HL-60/S4 treated with retinoic acid at 250 ng/mL for 4 days and 3 days (cell line): ENCODE measurements around the gene SRD5A2.

Source experiments
- in situ Hi-C: fragments of 300-500 bp; cut with MboI; formaldehyde crosslinking; loops from 2 replicates; pipeline ENCODE4 v1.7.0; 2022; ENCODE audit warnings: low sequenced_read_pairs

SRD5A2 gene, protein sequence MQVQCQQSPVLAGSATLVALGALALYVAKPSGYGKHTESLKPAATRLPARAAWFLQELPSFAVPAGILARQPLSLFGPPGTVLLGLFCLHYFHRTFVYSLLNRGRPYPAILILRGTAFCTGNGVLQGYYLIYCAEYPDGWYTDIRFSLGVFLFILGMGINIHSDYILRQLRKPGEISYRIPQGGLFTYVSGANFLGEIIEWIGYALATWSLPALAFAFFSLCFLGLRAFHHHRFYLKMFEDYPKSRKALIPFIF

DNA sequence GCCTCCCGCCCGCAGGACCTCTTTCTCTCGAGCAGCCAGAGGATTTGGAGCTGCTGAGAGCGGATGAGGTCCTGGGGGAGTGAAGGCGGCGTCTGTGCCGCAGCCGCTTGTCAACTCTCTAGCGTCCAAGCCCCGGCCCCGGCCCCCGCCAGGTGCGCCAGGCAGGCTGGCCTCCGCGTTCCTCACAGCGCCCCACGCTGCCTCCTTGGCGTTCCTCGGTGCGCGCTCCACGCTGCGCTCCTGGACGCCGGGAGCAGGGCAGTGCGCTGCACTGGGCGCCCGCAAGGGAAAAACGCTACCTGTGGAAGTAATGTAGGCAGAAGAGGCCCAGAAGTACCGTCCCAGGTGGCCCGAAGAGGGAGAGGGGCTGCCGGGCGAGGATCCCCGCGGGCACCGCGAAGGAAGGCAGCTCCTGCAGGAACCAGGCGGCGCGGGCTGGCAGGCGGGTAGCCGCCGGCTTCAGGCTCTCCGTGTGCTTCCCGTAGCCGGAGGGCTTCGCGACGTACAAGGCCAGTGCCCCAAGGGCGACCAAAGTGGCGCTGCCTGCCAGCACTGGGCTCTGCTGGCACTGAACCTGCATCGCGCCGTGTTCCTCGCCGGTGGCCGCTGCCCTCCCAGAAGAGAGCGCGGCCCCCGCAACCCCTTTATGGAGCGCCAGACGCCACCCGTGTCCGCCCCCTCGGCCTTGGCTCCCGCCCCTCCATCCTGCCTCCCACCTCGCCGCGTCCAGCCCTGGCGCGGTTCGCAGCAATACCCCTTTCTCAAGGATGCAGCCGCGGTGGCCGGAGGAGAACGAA lies at the start of gene SRD5A2:
SRD5A2 (minus strand) TSS at position 618 of the 797 bp plus-strand sequence; CDS start at position 580, 38 bp downstream.
- in situ Hi-C loops = no loop called here

DNA sequence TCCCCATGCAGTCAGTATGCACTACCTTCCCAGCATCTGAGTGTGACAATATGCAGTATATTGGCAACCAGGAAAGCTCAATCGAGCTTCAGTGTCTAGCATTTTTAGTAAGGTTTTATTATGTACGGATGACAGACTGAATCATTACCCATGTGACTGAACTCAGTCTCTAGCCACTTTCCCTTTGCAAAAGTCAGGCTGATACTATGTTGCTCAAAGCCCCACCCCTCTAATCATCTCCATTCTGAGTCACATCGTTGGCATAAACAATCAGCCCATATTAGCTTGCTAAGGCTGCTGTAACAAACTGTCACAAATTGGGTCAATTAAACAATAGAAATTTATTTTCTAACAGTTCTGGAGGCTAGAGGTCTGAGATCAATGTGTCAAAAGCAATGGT lies 25.8 kb upstream of the SRD5A2 start:
- in situ Hi-C loops = no loop called here

DNA sequence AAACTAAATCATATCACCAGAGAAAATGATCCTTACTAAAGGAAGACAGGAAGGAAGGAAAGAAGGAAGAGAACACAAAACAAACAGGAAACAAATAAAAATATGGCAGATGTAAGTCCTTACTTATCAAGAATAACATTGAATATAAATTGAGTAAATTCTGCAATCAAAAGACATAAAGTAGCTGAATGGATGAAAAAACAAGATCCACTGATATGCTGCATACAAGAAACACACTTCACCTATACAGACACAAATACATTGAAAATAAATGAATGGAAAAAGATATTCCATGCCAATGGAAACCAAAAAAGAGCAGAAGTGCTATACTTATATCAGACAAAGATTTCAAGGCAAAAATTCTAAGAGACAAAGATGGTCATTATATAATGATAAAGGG lies 18.0 kb upstream of the SRD5A2 start:
- in situ Hi-C loops = no loop called here

DNA sequence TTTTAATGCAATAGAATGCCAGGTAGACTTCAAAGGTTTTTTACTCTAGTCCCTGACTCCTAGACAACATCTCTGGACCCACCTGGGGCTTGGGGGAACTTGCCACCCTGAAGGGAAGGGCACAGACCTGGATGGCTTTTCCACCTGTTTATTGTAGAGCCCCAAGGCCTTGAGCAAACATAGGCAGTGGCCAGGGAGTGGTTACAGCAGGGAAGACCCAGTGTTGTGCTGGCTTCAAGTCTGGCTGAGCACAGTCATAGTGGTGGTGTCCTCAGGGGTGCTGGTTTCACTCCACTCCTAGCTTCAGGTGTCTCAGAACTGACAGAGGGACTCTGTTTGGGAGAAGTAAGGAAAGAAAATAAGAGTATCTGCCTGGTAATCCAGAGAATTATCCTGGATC lies 5.5 kb upstream of the SRD5A2 start:
- in situ Hi-C loops = no loop called here

DNA sequence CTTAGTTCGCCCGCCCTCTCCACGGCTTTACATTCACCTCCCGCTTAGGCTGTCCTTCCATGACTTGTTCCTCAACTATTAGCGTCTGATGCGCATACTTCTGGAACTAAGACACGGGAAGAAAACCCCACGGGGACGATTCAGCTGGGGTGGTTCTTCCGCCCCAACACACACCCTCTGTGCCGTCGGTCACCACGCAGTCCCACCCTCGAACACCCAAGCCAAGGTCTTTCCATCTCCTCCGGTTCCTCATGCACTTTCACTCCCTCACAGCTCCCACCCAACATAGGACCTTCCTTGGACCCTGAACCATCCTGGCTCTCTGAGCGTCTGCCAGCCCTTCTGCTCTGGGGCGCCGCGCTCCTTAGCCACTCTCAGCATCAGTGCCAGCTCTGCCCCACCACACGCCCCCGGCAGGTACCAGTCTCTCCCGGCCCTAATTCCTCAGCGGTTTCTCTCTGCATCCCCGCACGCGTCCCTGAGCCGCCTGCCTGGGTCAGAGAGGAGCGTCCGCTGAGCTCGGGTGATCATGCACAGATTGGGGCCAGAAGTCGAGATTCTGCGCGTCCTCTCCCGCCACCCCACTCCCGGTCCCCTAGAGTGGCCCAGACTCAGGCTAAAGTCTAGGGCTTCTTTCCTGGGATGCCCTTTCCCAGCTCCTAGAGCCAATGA lies 522 bp upstream of the SRD5A2 start:
- in situ Hi-C loops = no loop called here

DNA sequence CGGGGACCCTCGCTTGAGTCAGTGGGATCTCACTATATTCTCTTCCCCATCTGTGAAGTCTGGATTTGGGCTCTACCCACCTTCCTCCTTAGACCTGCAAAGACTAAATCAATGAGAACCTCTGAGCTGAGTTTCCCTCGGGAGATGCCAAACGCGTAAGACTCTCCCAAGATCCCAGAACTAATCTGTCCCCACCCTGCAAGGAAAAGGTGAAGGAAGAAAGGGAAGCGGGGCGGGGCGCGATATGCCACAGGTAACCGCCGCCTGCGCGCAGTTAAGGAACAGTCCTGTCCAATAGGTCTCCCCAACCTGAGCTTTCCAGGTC lies 780 bp downstream of the SRD5A2 start:
- in situ Hi-C loops = no loop called here

DNA sequence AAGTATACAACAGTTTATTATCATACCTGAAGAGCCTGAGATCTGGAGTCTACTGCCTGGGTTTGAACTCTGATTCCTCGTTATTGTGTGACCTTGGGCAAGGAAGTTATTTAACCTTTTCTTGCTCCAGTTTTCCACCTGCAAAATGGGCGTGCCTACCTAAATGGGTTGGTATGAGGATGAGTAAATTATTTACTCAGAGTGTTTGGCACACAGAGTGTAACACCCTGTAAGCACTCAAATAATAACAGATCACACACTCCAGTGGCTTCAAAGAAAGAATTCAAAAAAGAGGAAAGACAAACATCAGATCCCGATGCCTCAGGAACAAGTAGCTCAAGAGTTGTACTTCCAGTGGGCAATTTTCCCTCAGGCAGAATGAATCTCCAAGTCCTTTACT lies 2.4 kb downstream of the SRD5A2 start:
- in situ Hi-C loops = no loop called here

DNA sequence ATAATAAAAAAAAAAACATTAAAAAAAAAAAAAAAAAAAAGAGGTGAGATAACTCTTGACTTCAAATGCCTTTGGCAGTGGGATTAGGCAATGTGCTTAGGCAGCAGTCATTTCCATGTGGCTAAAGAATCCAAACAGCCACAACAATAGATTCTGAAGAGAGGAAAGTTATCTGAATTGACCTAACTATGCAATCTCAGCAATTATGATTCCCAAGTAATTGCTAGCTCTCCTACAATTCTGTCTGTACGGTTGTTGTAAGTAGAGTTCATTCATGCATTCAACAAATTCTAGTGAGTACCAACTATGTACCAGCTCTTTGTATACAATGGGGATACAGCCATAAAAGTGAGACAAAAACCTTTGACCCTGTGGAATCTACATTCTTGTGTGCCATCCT lies 3.6 kb downstream of the SRD5A2 start:
- in situ Hi-C loops = no loop called here

DNA sequence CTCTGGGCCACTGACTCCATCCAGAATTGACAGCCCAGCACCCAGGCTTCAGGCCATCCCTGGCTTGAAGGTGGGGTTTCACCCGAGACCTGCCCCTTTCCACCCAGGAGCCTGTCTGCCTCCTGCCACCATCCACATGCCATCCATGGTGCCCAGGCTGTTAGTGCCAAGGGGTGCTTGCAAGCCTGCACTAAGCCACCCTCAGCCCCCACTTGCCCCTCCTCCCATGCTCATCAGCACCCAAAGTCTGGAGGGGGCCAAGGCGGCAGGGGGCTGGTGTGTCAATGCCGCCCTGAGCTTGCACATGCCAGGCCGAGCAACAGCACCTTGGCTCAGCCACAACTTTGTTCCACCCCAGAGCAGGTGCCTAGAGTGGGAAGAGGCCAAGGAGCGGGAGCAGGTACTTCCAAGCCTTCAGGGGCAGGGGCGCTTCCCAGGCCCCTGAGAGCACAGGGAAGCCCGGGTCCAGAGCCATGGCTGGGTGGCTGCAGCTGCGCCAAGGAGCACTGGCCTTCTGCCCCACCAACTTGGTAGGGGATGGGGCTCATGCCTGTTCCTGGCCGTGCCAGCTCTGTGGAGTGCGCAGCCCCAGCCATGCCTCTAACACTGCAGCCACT lies 12.0 kb downstream of the SRD5A2 start:
- in situ Hi-C loops = no loop called here

DNA sequence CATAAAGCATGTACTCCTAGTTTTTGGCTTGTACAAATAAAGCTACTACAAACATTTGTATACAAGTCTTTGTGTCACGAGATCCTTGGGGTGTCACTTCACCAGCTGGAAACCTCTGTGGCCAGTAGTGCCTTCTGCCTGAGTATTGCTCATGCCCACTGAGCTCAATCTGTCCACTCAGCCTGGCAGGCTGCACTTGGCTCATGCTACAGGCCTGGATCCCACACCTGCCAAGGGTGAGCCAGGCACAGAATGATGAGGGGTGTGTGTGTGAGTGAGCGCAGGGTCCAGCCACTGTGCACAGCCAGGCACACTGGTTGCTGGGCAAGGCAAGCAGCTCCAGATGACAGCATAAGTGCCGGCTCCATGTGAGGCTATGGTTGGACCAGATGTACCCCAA lies 13.1 kb downstream of the SRD5A2 start:
- in situ Hi-C loops = no loop called here

DNA sequence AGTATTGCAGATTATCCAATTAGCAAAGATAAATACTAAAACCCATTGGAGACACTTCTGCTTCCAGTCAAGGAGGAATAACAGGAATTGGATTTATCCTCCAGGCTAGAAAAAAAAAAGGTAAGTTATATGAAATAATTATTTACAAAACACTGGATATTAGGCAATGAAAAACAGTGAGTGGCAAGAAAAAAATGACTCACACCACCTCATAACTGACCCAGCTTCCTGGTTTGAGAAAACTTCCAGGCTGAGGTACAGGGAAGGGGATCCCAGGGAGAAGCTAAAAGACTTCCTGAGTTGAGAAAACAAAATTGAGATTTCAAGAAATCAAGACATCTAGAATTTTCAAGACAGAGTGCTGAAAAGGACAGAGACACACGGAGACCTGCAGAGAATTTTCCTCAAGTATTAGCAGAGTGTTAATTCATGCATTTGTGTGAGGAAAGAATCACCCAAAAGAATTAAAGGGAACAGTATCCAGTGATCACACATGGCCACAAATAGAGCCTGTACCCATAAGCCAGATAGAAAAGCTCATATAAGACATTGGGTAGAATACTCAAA lies 17.4 kb downstream of the SRD5A2 start:
- in situ Hi-C loops = no loop called here

DNA sequence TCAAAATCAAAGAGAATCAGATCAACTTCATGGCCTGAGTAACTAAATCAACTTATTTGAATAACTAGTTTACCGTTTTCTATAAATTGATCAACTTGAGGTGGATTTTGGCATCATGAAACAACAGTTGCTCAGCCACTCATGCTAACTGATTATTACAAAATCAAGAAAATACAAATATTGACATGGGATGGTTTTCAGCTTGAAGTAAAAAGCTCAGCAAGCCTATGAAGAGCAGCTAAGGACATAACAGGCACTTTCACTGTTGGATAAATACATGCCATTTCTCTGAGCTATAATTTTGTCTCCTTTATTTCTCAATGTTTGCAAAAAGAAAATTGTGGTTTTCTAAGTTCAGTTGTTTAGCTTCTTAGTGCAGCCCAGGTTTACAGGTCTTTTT lies 18.9 kb downstream of the SRD5A2 start:
- in situ Hi-C loops = no loop called here

DNA sequence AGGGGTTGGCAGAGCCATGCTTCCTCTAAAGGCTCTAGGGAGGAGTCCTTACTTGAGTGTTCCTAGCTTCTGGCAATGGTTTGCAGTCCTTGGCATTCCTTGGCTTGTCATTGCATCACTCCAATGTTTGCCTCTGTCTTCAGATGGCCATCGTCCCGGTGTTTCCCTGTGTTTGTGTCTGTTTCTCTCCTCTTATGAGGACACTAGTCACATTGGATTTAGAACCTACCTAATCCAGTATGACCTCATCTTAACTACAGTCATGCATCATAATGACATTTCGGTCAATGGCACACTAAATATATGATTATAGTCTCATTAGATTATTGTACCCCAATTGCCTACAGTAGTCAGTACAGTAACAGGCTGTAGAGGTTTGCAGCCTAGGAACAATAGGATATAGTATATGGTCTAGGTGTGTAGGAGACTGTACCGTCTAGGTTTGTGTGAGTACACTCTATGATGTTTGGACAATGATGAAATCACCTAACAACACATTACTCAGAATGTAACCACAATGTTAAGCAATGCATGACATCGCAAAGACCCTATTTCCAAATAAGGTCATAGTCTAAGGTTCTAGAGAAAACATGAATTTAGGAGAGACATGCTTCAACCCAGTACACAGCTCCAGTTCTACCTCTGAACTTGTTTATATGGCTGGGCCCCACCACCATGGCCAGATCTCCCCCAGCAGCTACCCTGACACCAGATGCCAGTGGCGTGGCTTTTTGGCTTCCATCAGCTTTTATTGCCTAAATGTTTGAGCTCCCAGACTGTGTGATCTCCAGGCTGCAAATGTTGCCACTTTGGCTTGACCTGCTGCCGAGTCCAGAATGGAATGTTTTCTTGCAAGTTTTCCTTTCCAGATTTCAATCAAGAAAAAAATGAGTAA lies 22.1 kb downstream of the SRD5A2 start:
- in situ Hi-C loops = no loop called here

DNA sequence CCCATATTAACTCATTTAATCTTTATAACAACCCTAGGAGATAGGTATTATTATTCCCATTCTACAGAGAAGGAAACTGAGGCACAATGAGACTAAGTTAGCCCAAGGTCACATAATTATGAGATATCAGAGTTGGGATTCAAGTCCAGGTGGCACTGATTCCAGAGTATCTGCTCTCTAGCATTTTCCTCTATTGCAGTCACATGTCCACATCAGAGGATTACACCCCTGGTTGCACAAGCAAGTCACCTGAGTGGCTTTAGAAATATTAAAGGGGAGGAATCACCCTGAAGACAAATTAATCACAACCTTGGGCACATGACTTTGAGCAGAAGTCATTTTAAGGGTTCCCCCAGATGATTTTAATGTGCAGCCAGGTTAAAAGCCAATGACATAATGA lies 23.8 kb downstream of the SRD5A2 start:
- in situ Hi-C loops = no loop called here

DNA sequence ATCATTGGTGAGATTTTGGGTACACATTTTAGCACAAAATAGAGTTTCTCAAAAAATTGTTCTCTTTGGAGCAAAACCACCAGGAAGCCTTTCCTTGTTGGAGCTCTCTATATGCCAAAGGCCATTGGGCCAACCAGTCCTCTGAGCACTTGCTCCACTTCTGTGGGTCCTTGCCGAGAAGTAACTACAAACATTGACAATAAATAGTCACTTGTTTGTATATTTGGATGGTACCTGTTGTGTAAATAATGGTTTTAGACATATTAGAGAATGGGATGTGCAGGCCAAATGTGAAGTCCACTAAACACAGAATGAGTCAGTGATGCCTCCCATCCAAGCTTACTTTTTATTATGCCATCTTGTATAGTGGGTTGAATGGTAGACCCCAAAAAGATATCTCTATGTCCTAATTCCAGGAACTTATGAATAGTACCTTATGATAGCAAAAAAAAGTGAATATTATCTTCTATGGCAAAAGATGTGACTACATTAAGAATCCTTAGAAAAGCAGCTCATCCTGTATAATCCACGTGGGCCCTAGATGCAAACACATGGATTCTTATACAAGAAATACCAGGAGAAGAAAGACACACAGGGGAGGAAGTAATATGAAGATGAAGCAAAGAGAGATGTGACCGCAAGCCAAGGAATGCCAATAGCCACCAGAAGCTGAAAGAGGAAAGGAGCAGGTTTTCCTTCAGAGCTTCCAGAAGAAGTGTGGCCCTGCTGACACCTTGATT lies 24.6 kb downstream of the SRD5A2 start:
- in situ Hi-C loops = no loop called here

DNA sequence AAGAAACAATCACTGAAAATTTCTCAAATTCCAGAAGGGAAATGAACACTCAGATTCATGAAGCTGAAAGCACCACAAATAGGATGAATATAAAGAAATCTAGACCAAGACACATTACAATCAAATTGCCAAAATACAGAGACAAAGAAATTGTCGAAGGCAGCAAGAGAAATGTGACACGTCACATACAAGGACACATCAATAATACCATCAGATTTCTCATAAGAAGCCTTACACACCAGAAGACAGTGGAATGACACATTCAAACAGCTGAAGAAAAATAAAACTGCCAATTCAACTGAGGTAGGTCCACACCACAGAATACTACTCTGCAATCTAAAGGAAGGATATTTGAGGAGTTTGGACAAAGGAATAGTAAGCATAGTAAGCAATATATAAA lies 27.4 kb downstream of the SRD5A2 start:
- in situ Hi-C loops = no loop called here

DNA sequence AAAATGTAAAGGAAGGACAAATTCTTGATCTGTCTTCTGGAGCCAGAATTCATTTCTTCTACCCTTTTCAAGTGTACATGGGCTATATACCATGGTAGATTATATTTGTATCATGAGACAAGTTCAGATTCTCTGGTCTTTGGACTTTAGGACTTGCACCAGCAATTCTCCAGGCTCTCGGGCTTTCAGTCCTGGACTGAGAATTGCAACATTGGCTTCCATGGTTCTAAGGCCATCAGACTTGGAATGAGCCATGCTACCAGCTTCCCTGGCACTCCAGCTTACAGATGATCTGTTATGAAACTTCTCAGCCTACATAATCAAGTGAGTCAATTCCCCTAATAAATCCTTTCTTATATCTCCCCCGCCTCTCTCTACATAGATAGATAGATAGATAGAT lies 33.3 kb downstream of the SRD5A2 start:
- in situ Hi-C loops = no loop called here

DNA sequence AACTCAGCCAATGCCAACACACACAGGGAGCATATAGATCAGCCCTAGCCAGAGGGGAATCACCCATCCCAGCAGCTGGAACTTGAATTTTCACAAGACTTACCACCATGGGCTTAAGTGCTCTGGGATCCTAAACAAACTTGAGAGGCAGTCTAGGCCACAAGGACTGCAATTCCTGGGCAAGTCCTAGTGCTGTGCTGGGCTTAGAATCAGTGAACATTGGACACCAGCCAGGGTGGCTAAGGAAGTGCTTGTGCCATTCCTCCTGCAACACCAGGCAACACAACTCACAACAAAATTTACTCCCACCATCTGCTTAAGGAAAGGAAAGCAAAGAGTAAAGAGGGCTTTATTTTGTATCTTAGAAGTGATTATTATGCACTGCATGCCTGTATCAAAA lies 38.9 kb downstream of the SRD5A2 start:
- in situ Hi-C loops = no loop called here

DNA sequence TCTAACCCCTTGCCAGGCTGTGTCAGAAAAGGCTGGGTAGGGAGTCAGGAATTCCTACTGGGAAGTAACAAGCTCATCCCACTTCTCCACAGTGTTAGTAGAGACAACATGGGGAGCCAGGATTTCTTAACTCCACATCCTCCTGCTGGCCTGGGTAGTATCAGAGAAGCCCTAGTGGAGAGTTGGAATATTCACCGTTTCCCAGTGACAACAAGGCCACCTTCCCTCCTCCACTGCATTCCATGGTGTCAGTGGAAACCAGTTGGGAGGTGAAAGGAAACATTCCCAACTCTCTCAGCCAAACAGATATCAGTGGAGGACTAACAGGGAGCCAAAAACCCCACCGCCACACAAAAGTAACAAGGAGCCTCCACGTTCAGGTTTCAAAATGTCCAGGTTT lies 41.2 kb downstream of the SRD5A2 start:
- in situ Hi-C loops = no loop called here

DNA sequence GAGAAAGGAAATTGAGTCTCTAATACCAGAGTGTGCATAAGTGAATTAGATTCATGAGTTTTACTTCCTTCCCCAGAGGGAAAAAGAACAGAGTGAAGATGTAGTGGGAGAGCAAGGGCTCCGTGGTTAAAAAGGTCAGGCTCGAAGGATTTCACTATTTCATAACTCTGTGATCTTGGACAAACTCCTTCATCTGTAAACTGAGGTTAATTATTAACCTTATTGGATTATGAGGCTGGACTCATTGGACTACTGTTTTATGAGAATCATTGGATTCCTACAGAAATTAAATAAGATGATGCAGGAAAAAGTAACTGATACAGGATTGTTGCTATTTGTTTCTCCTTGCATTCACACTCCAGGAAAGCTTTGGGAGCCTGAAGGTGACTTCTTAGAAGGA lies 45.0 kb downstream of the SRD5A2 start:
- in situ Hi-C loops = no loop called here
